GM21423 (cell line): ENCODE data around the gene TSSK2.

ENCODE experiments used
- ATAC-seq: cut with Tn5 transposase; IDR thresholded peaks from one replicate; pipeline ENCODE4 v1.9.1; 2021; ENCODE audit warnings: mild to moderate bottlenecking, moderate library complexity; ENCODE audit not compliant: unreplicated experiment

TSSK2 gene

GRCh38 chr22:19122752-19123492 is 8.2 kb upstream of the TSSK2 start:
- no peak for ATAC-seq

- no peak for ATAC-seq
Measured at GRCh38 chr22:19123936-19124335, 7.2 kb upstream of the TSSK2 start.

GRCh38 chr22:19124377-19124776 is 6.7 kb upstream of the TSSK2 start:
- no peak for ATAC-seq

GRCh38 chr22:19125011-19125410 is 6.1 kb upstream of the TSSK2 start:
- no peak for ATAC-seq

- no peak for ATAC-seq
Measured at GRCh38 chr22:19125474-19126308, 5.4 kb upstream of the TSSK2 start.

GRCh38 chr22:19126309-19127273 is 4.5 kb upstream of the TSSK2 start:
- ATAC-seq, result no peak

GRCh38 chr22:19127329-19128008 is 3.6 kb upstream of the TSSK2 start:
- ATAC-seq, result no peak

GRCh38 chr22:19128009-19128401 is 3.1 kb upstream of the TSSK2 start:
- no peak for ATAC-seq

- no peak for ATAC-seq
Measured at GRCh38 chr22:19128946-19129727, 2.0 kb upstream of the TSSK2 start.

- ATAC-seq, result no peak
Measured at GRCh38 chr22:19129871-19130270, 1.2 kb upstream of the TSSK2 start.

GRCh38 chr22:19131685-19132015 is 542 bp downstream of the TSSK2 start:
- ATAC-seq, result no peak

GRCh38 chr22:19132153-19132552 is 1.0 kb downstream of the TSSK2 start:
- no peak for ATAC-seq

- no peak for ATAC-seq
Measured at GRCh38 chr22:19132693-19133400, 1.7 kb downstream of the TSSK2 start.

- no peak for ATAC-seq
Measured at GRCh38 chr22:19133561-19133960, 2.5 kb downstream of the TSSK2 start.

- no peak for ATAC-seq
Measured at GRCh38 chr22:19134176-19134831, 3.2 kb downstream of the TSSK2 start.

- ATAC-seq, result no peak
Measured at GRCh38 chr22:19134874-19135273, 3.8 kb downstream of the TSSK2 start.

GRCh38 chr22:19136915-19137314 is 5.8 kb downstream of the TSSK2 start:
- ATAC-seq, result no peak

GRCh38 chr22:19137384-19138216 is 6.5 kb downstream of the TSSK2 start:
- ATAC-seq, result no peak
